Measurements from ENCODE around the gene LEAP2. TPM values are rescaled to one million over a fixed set of nuclear protein-coding genes. Genes with fewer than 3 reads are reported as not detected.
A peak's percentile ranks its signal among the peaks of the same experiment; 100 is the strongest.

The LEAP2 gene
- total and polyA plus RNA-seq, 2 donors (not counting 1 experiment from before 2014, with no cell fraction given), result 2.2 to 5.4 TPM

DNA sequence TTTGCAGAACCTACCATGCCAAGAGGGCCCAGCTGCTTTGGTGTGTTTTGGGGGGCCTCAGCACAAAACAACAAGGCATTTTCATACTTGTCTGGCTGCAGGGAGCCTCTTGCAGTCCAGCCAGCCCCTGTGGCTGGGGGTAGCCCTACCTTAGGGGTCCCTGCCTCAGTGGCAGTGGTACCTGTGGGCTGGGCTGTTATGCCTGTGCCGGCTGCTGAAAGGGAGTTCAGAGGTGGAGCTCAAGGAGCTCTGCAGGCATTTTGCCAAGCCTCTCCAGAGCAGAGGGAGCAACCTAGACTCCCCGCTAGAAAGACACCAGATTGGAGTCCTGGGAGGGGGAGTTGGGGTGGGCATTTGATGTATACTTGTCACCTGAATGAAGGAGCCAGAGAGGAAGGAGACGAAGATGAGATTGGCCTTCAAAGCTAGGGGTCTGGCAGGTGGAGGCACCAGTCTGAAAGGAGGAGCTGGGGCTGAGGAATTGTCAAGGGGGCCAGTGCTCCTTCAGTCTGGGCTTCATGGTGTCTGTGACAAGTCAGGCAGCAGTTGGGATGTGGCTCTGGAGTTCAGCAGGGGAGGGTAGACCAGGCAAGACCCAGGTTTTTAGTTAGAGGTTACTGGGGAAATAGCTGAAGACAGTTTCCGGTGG, 44.5 kb upstream of the LEAP2 start:
- no peak overlapping the region for H3K27ac ChIP-seq (ENCODE audit: low read length in 2 of 2)
- 91% methylated on average over 4 of the region's 4 CpGs for WGBS (ENCODE audit: insufficient coverage)
- DNase-seq, result peak; percentile 14
- ChIA-PET POLR2A (interaction anchor here (0.7 kb wide), 1 partner anchor 37 kb away, joined by 3 read pairs; the partner anchor contains the start of genes GDF9 and UQCRQ), CTCF (interaction anchor here (0.5 to 7.4 kb wide), 17 partner anchors 8 to 457 kb away, joined by 3 to 75 read pairs (median 5); partner anchors contain the start of genes CCNI2 and SOWAHA)
- no peak overlapping the region for H2AFZ ChIP-seq (ENCODE audit: insufficient read depth, low read depth, low read length, poor library complexity, severe bottlenecking)
- no peak overlapping the region for H3K9ac ChIP-seq (ENCODE audit: low read length)
- no peak for ATAC-seq (ENCODE audit: low read depth)
- no peaks in the 10 kb centered on the region for H4K20me1 ChIP-seq (ENCODE audit: control insufficient read depth, insufficient read depth, low read length, poor library complexity, severe bottlenecking)
- H3K27me3 ChIP-seq (replicated peaks in 1 of 4; ENCODE audit: control extremely low read depth in 1 of 4, control insufficient read depth in 3 of 4, insufficient read depth in 4 of 4, low read length in 3 of 4), result peaks cover 0 to 63% (median 40%) of the 10 kb centered on the region in 4 experiments
- no peaks in the 10 kb centered on the region for H3K9me3 Mint-ChIP-seq (ENCODE audit: insufficient read depth)
- H3K9me3 ChIP-seq (ENCODE audit: control extremely low read depth in 1 of 3, control insufficient read depth in 2 of 3, insufficient read depth in 1 of 3, low read length in 2 of 3), result peaks cover 0 to 7% (median 0%) of the 10 kb centered on the region in 3 donors
- intact Hi-C loops (cut with micrococcal nuclease), result no loop called here
- no peaks in the 10 kb centered on the region for H3K36me3 ChIP-seq (replicated peaks in 1 of 2; ENCODE audit: control extremely low read depth in 1 of 2, control insufficient read depth in 1 of 2, extremely low read depth in 1 of 2, insufficient read depth in 2 of 2, low read length in 1 of 2)
- peaks cover 30% of the 10 kb centered on the region for H3K27me3 Mint-ChIP-seq
- no peaks in the 10 kb centered on the region for H3K79me2 ChIP-seq (ENCODE audit: control insufficient read depth, insufficient read depth, low read length)
- peak overlapping the region; percentile 93 for H3K4me3 Mint-ChIP-seq
- TF ChIP-seq, protein P1, sequence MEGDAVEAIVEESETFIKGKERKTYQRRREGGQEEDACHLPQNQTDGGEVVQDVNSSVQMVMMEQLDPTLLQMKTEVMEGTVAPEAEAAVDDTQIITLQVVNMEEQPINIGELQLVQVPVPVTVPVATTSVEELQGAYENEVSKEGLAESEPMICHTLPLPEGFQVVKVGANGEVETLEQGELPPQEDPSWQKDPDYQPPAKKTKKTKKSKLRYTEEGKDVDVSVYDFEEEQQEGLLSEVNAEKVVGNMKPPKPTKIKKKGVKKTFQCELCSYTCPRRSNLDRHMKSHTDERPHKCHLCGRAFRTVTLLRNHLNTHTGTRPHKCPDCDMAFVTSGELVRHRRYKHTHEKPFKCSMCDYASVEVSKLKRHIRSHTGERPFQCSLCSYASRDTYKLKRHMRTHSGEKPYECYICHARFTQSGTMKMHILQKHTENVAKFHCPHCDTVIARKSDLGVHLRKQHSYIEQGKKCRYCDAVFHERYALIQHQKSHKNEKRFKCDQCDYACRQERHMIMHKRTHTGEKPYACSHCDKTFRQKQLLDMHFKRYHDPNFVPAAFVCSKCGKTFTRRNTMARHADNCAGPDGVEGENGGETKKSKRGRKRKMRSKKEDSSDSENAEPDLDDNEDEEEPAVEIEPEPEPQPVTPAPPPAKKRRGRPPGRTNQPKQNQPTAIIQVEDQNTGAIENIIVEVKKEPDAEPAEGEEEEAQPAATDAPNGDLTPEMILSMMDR (IDR thresholded peaks at IDR 0.05), result no peak
- no peak for TF ChIP-seq EZH2 (IDR thresholded peaks at IDR 0.05; ENCODE audit: borderline replicate concordance, insufficient read depth, low read depth, low read length, poor library complexity, severe bottlenecking)
- H3K27ac Mint-ChIP-seq, result no peak overlapping the region
- peaks cover 18% of the 10 kb centered on the region for H3K4me1 Mint-ChIP-seq
- peak overlapping the region; percentile 88 for H3K4me2 ChIP-seq (replicated peaks; ENCODE audit: low read depth, low read length, poor library complexity, severe bottlenecking)
- H3K4me1 ChIP-seq (ENCODE audit: control insufficient read depth in 2 of 2, insufficient read depth in 2 of 2, low read length in 2 of 2), result peaks cover 21 to 32% of the 10 kb centered on the region in 2 donors
- H3K4me3 ChIP-seq (ENCODE audit: control extremely low read depth in 1 of 5, extremely low read depth in 1 of 5, insufficient read depth in 1 of 5, low read depth in 2 of 5, low read length in 4 of 5), result no peak overlapping the region
